Body of pancreas (tissue), 4 donors: Measurements from ENCODE around the gene ZNF256. TPM values are rescaled to one million over a fixed set of nuclear protein-coding genes. Genes with fewer than 3 reads are reported as not detected.

ENCODE experiments used
- ATAC-seq: fragments of 150-250 bp; one replicate; pipeline ENCODE4 v1.9.1; 2016
- DNase-seq, 4 donors: peaks; one replicate each; pipeline ENCODE4 v3.0.0-alpha.2; 2019
- H3K27ac ChIP-seq, 4 donors: fragments of 200-600 bp; sonication (generic); 1 replicate in 3 of 4; 2 replicates in 1 of 4; pipeline versions ENCODE4 v1.5.1 to v1.6.1; 2016 to 2019; ENCODE audit warnings: mild to moderate bottlenecking in 1 of 4, mixed read lengths in 1 of 4, moderate library complexity in 1 of 4
- H3K27me3 ChIP-seq, 2 donors: fragments of 200-600 bp; sonication (generic); one replicate each; pipeline ENCODE4 v1.6.0; 2016; ENCODE audit warnings: mild to moderate bottlenecking in 1 of 2
- H3K36me3 ChIP-seq, 2 donors: fragments of 200-600 bp; sonication (generic); replicated peaks in 1 of 2; 2 replicates each; pipeline ENCODE4 v1.5.1; 2016; ENCODE audit warnings: low read depth in 2 of 2; ENCODE audit not compliant: insufficient read depth in 1 of 2
- H3K4me1 ChIP-seq: fragments of 200-600 bp; sonication (generic); one replicate; pipeline ENCODE4 v1.6.0; 2016
- H3K4me3 ChIP-seq, 2 donors: fragments of 200-600 bp; sonication (generic); 1 replicate in 1 of 2; 2 replicates in 1 of 2; pipeline ENCODE4 v1.5.1; 2016 to 2019
- H3K9me3 ChIP-seq, 3 donors: fragments of 200-600 bp; sonication (generic); 1 replicate in 2 of 3; 2 replicates in 1 of 3; pipeline ENCODE4 v1.5.1; 2016
- POLR2A ChIP-seq, 3 donors: fragments of 450-650 bp; IDR thresholded peaks; one replicate each; pipeline ENCODE4 v1.6.1; 2016; ENCODE audit warnings: antibody characterized with exemption in 3 of 3, mild to moderate bottlenecking in 2 of 3
- WGBS, 2 donors: methylation state at CpG; one replicate each; pipeline ENCODE4 v1.1.5; 2017; 5-methylcytosine and 5-hydroxymethylcytosine counted together
- intact Hi-C: fragments of 100-400 bp; cut with DNase I; formaldehyde crosslinking; loops from one replicate; pipeline ENCODE4 v1.15.1; 2023
- total RNA-seq, 2 donors: library from RNA; depleted of rRNA; stranded (reverse); fragments of >200 nt; gene quantifications; one replicate each; pipeline ENCODE4 v1.1.0, GENCODE V29; 2016
- TF ChIP-seq, protein P1 (sequence below), 7 experiments: fragments of 450-650 bp in 4 of 7; fragments of 200-600 bp in 3 of 7; sonication (generic) in 3 of 7; IDR thresholded peaks; one replicate each; pipeline ENCODE4 v1.5.1; 2016 to 2019; ENCODE audit warnings: antibody characterized with exemption in 7 of 7

The ZNF256 gene
- total RNA-seq, 2 donors from 2014 or later: 3.6 to 6.9 TPM

DNA sequence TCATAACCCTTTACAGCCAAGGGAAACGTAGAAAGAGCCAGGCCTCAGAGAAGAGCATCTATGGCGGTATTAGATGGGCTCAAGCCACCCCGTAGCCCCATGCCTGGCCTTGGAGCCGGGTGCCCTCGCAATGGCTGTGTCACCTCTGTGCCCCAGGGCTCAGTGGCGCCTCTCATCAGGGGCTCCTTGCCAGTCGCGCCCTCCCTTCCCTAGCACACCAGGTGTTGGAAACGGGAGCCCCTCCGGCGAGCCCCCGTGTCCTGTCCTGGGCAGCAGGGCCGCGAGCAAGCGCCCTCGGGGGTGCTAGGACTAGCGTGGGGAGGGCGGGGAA lies 453 bp downstream of the ZNF256 start:
- ATAC-seq (no peak), DNase-seq (no peak)
- H3K27me3 ChIP-seq: no peaks in the 10 kb centered on the region
- 0% methylated on average over 1 to 18 of the region's 18 CpGs for WGBS, 2 donors
- intact Hi-C loops: no loop called here
- TF ChIP-seq POLR2A (IDR thresholded peaks at IDR 0.05): no peak
- TF ChIP-seq, protein P1, sequence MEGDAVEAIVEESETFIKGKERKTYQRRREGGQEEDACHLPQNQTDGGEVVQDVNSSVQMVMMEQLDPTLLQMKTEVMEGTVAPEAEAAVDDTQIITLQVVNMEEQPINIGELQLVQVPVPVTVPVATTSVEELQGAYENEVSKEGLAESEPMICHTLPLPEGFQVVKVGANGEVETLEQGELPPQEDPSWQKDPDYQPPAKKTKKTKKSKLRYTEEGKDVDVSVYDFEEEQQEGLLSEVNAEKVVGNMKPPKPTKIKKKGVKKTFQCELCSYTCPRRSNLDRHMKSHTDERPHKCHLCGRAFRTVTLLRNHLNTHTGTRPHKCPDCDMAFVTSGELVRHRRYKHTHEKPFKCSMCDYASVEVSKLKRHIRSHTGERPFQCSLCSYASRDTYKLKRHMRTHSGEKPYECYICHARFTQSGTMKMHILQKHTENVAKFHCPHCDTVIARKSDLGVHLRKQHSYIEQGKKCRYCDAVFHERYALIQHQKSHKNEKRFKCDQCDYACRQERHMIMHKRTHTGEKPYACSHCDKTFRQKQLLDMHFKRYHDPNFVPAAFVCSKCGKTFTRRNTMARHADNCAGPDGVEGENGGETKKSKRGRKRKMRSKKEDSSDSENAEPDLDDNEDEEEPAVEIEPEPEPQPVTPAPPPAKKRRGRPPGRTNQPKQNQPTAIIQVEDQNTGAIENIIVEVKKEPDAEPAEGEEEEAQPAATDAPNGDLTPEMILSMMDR (IDR thresholded peaks at IDR 0.05): no peak
- peaks cover 0 to 7% of the 10 kb centered on the region in 2 donors for H3K36me3 ChIP-seq
- H3K4me3 ChIP-seq: peak overlapping the region; percentile 54 to 77
- H3K27ac ChIP-seq: peak overlapping the region in 3 of 4 donors; percentile 57 to 75 (median 65)
- peaks cover 0 to 44% (median under 1%) of the 10 kb centered on the region in 3 donors for H3K9me3 ChIP-seq
- peaks cover 10% of the 10 kb centered on the region for H3K4me1 ChIP-seq

DNA sequence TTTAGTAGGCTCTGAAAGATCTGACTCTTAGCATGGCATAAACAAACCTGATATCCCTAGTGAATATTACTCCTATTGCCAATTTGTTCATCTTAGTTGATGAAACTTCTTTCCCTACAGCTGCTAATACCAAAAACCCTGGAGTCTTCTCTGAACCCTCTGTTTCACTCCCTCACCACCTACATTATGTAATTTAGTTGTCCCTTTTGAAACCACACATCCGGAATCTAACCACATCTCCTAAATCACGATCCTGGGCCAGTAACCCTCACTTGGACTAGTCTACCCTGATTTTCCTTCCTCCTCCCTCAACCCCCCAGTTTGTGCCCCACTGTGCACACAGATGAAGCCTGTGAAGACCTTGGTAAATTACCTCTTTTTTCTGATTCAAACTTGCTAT lies 1.2 kb downstream of the ZNF256 start:
- WGBS, 2 donors: 52 to 57% methylated on average over 2 of the region's 2 CpGs
- Histone ChIP-seq H3K4me3 (no peak overlapping the region), H3K27ac (no peak overlapping the region), H3K9me3 (peaks cover 0 to 51% (median 5%) of the 10 kb centered on the region in 3 donors), H3K4me1 (peaks cover 10% of the 10 kb centered on the region), H3K36me3 (peaks cover 0 to 14% of the 10 kb centered on the region in 2 donors), H3K27me3 (no peaks in the 10 kb centered on the region)
- TF ChIP-seq POLR2A (IDR thresholded peaks at IDR 0.05): no peak
- TF ChIP-seq, protein P1 (IDR thresholded peaks at IDR 0.05): no peak
- ATAC-seq (no peak), DNase-seq (no peak)
- intact Hi-C loops: no loop called here

DNA sequence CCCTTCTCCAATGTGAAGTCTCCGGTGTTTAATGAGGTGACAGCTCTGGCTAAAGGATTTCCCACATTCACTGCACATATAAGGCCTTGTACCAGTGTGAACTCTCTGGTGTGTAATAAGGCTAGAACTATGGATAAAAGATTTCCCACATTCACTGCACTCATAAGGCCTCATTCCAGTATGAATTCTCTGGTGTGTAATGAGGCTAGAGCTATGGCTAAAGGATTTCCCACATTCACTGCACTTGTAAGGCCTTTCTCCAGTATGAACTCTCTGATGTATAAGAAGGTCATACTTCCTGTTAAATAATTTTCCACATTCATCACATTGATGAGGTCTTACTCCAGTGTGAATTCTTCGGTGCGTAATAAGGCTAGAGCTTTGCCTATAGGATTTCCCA lies 5.9 kb downstream of the ZNF256 start:
- no peak for TF ChIP-seq POLR2A (IDR thresholded peaks at IDR 0.05)
- TF ChIP-seq, protein P1 (IDR thresholded peaks at IDR 0.05): no peak
- ATAC-seq (no peak), DNase-seq (no peak)
- no peaks in the 10 kb centered on the region for H3K27me3 ChIP-seq
- peaks cover 0 to 62% (median 5%) of the 10 kb centered on the region in 3 donors for H3K9me3 ChIP-seq
- no peak overlapping the region for H3K4me3 ChIP-seq
- no peak overlapping the region for H3K27ac ChIP-seq
- peaks cover 3% of the 10 kb centered on the region for H3K4me1 ChIP-seq
- WGBS, 2 donors: 98 to 100% methylated on average over 3 of the region's 3 CpGs
- H3K36me3 ChIP-seq: peaks cover 0 to 14% of the 10 kb centered on the region in 2 donors
- intact Hi-C loops: no loop called here

DNA sequence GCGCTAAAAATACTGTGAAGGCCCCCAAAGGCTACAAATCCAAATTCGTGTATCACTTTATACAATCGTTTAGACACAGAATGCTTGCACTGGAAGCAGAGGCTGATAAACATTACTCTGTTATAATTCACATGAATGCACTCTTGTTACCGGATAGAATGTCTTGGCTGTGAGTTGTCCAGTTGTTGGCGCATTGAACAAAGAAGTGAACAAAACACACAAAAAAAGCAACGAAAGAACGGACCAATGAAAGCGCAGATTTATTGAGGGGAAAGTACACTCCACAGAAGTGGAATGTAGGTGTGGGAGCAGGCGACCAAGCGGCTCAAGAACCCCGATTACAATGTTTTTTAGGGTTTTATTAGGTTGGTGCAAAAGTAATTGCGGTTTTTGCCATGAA lies 11.8 kb downstream of the ZNF256 start:
- no peak overlapping the region for H3K4me3 ChIP-seq
- intact Hi-C loops: no loop called here
- ATAC-seq: no peak

More for the DNA sequence above, 11.8 kb downstream of the ZNF256 start:
- 81 to 82% methylated on average over 12 of the region's 12 CpGs for WGBS, 2 donors
- no peak overlapping the region for H3K27ac ChIP-seq
- DNase-seq: no peak
- H3K36me3 ChIP-seq: no peaks in the 10 kb centered on the region
- peaks cover 0 to 32% (median 0%) of the 10 kb centered on the region in 3 donors for H3K9me3 ChIP-seq
- peaks cover 7% of the 10 kb centered on the region for H3K4me1 ChIP-seq
- TF ChIP-seq POLR2A (IDR thresholded peaks at IDR 0.05): no peak
- TF ChIP-seq, protein P1 (IDR thresholded peaks at IDR 0.05): no peak
- no peaks in the 10 kb centered on the region for H3K27me3 ChIP-seq
